IPS-20b (cell line): Measurements from ENCODE around the gene TPCN2.

Source experiments
- H3K27ac ChIP-seq: one replicate; pipeline ENCODE4 v1.5.1; 2013; ENCODE audit warnings: low read length
- H3K27me3 ChIP-seq: 2 replicates; pipeline ENCODE4 v1.6.1; 2013; ENCODE audit warnings: mild to moderate bottlenecking, low read length, inconsistent platforms; ENCODE audit not compliant: insufficient read depth
- H3K36me3 ChIP-seq: 2 replicates; pipeline ENCODE4 v1.6.1; 2013; ENCODE audit warnings: low read depth, mild to moderate bottlenecking, inconsistent platforms, low read length, moderate library complexity; ENCODE audit not compliant: insufficient read depth
- H3K4me1 ChIP-seq: 2 replicates; pipeline ENCODE4 v1.6.1; 2013; ENCODE audit warnings: mild to moderate bottlenecking, control low read depth, inconsistent platforms, low read length, moderate library complexity; ENCODE audit not compliant: insufficient read depth
- H3K4me3 ChIP-seq: 2 replicates; pipeline ENCODE4 v1.5.1; 2013; ENCODE audit warnings: mild to moderate bottlenecking, low read length, inconsistent platforms
- H3K9ac ChIP-seq: 2 replicates; pipeline ENCODE4 v1.6.1; 2013; ENCODE audit warnings: low read depth, mild to moderate bottlenecking, inconsistent platforms, low read length, moderate library complexity
- H3K9me3 ChIP-seq: 2 replicates; pipeline ENCODE4 v1.6.1; 2013; ENCODE audit warnings: mild to moderate bottlenecking, low read depth, low read length, inconsistent platforms; ENCODE audit not compliant: insufficient read depth

Gene TPCN2

DNA sequence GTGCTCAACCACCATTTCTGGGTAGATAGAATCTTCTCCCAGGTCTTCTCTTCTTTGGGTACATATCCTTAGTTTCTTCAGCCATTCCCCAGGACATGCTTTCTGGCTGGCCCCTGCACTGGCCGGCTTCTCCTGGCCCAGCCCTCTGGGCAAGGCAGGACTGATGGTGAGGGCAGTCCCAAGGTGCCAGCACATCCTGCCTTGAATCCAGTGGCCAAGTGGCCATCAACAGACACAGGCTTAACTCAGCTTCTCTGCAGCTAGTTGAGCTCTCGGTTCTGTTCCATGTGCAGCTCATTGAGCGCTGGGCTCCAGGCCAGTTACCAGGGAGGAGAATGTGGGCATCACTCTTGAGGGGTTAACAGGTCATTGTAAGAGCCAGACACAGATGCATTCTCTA, 124.6 kb downstream of the TPCN2 start:
- no peak overlapping the region for H3K27ac ChIP-seq
- no peaks in the 10 kb centered on the region for H3K27me3 ChIP-seq
- H3K4me3 ChIP-seq, result no peak overlapping the region
- H3K36me3 ChIP-seq, result no peaks in the 10 kb centered on the region
- no peak overlapping the region for H3K9ac ChIP-seq
- no peaks in the 10 kb centered on the region for H3K9me3 ChIP-seq
- H3K4me1 ChIP-seq, result no peaks in the 10 kb centered on the region

DNA sequence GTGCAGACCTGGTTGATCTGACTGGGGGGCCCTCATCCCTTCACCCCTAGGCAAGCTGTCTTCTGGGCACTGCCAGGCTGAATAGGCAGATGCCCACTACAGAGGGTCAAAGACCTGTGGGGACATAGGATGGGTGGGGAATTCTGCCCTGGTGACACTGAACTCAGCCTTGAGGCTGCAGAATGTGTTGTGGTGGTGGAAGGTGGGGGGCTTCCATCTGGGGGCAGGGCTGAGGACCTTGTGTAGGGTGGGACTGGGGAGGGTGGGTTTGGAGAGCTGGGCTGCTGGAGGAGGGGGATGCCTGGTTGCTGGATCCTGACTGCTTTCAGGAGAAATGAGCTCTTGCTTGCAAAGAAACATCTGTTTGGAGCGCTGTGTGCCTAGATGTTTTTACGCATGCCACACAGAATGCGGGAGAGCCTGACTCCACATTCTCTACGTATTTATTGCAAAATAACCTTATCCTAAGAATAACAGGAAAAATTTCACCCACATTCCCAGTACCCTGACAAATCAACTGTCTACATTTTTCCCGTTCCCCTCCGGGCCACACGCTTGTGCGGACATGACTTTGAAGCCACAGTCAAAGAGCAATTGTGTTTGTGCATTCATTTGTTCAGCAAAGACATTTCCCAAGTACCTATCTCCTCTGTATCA, 125.3 kb downstream of the TPCN2 start:
- Histone ChIP-seq H3K27ac (no peak overlapping the region), H3K36me3 (no peaks in the 10 kb centered on the region), H3K4me3 (no peak overlapping the region), H3K4me1 (no peaks in the 10 kb centered on the region), H3K9me3 (no peaks in the 10 kb centered on the region), H3K9ac (no peak overlapping the region), H3K27me3 (no peaks in the 10 kb centered on the region)

DNA sequence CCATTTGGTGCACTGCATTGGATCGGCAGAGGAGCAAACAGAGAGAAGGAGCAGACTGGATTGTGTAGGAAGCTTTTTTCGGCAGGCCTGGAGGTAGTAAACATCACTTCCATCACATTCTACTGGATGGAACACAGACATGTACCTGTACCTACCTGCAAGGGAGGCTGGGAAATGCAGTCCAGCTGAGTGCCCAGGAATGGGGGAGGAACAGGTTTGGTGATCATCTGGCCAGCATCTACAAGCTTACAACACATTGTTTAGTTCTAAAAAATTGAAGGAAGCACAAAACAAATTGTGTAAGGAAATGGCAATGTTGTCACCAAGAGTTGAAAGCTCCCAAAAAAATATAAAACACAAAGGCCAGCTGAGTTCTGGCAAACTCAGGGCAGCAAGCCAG, 126.1 kb downstream of the TPCN2 start:
- Histone ChIP-seq H3K4me3 (no peak overlapping the region), H3K4me1 (no peaks in the 10 kb centered on the region), H3K9me3 (no peaks in the 10 kb centered on the region), H3K27me3 (no peaks in the 10 kb centered on the region), H3K27ac (no peak overlapping the region), H3K9ac (no peak overlapping the region), H3K36me3 (no peaks in the 10 kb centered on the region)

DNA sequence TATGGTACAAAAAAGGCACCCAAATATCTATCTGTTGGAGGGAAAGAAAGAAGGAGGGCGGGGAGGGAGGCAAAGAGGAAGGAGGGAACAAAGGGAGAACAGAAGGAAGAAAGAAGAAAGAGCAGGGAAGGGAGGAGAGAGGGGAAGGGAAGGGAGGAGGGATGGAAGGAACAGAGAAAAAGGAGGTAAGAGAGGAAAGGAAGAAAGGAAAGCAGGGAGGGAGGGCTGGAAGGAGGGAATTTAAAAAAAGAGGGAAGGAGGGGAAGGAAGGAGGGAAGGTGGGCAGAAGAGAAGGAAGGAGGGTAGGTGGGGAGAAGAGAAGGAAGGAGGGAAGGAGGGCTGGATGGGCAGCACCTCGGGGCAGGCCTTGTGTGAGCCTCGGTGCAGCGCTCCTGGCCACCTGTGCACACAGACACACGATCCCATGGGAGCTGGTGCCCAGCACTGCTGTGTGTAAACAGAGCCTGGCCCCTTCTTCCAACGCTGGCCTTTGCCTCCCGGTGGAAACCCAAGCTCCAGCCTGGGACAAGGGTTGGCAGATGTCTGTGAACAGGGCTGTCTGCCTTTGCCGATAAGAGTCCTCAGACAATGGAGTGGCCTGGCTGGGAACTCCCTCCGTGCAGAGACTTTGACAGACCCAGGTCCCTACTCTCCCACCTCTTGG, 130.2 kb downstream of the TPCN2 start:
- Histone ChIP-seq H3K4me3 (no peak overlapping the region), H3K36me3 (no peaks in the 10 kb centered on the region)

DNA sequence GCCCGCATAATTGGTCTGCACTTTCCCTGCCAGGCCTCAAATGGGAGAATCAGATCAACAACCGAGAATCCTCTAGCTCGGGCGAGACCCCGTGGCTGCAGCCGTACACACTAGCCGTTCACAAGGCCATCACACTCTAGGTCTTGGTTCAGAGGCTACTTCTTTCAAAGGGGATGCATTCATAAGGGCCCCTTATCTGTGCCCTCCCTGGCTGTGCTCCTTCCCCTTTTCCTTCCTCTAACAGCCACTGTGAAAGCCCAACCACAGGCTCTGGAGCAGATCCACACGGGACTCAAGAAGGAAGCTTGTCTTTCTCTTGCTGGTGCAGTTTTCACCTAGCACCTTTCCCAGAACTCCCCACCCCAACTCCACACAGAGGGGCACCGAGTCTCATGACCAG, 131.5 kb downstream of the TPCN2 start:
- no peaks in the 10 kb centered on the region for H3K4me1 ChIP-seq
- no peaks in the 10 kb centered on the region for H3K27me3 ChIP-seq
- no peaks in the 10 kb centered on the region for H3K36me3 ChIP-seq
- H3K27ac ChIP-seq, result no peak overlapping the region
- H3K9ac ChIP-seq, result no peak overlapping the region
- H3K4me3 ChIP-seq, result no peak overlapping the region
- H3K9me3 ChIP-seq, result no peaks in the 10 kb centered on the region

More for the DNA sequence above, 130.2 kb downstream of the TPCN2 start:
- no peaks in the 10 kb centered on the region for H3K4me1 ChIP-seq
- H3K9me3 ChIP-seq, result no peaks in the 10 kb centered on the region
- H3K27ac ChIP-seq, result no peak overlapping the region
- no peak overlapping the region for H3K9ac ChIP-seq
- no peaks in the 10 kb centered on the region for H3K27me3 ChIP-seq

DNA sequence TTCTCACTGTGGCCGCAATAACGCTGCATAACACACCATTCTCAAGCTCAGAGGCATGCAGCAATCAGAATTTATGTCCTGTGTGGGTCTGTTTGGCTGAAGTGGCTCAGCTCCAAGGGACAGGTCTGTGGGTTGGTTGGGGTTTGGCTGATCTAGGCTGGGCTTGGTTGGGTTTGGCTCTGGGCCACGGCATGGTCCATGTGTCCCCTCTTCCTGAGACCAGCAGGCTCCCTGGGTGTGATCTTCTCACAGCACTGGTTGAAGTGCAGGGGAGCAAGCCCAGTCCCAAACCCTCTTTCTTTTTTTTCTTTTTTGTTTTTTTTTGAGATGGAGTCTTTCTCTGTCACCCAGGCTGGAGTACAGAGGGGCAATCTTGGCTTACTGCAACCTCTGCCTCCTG, 132.0 kb downstream of the TPCN2 start:
- Histone ChIP-seq H3K27me3 (no peaks in the 10 kb centered on the region), H3K36me3 (no peaks in the 10 kb centered on the region), H3K4me1 (no peaks in the 10 kb centered on the region), H3K9me3 (no peaks in the 10 kb centered on the region), H3K9ac (no peak overlapping the region), H3K27ac (no peak overlapping the region), H3K4me3 (no peak overlapping the region)

DNA sequence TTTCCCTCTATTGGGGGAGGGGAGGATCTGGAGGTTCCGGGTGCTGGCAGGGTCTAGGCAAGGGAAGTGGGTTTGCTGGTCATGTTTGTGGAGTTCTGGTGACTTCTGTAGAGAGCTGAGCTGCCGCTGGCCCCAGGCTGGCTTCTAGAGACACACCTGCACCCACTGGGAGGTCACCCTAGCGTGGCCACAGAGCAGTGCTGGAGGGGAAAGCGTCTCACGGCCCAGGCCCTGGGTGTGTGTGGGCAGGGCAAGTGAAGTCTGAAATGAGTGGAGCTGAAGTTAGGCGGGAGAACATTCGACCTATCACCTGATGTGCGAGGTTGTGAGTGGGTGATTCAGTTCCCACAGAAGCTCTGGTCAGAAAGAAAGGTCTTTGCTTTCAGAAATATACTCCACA, 134.9 kb downstream of the TPCN2 start:
- H3K27me3 ChIP-seq, result no peaks in the 10 kb centered on the region

More for the DNA sequence above, 134.9 kb downstream of the TPCN2 start:
- Histone ChIP-seq H3K9ac (no peak overlapping the region), H3K9me3 (no peaks in the 10 kb centered on the region), H3K4me3 (no peak overlapping the region), H3K27ac (no peak overlapping the region), H3K4me1 (no peaks in the 10 kb centered on the region), H3K36me3 (no peaks in the 10 kb centered on the region)
